ENCODE results near the gene PDS5A.
"Not testable (repeated sequence)": the region's sequence is repeated elsewhere in the genome, so short reads cannot be mapped to it uniquely, and the experiment has no call there.

PDS5A gene

DNA sequence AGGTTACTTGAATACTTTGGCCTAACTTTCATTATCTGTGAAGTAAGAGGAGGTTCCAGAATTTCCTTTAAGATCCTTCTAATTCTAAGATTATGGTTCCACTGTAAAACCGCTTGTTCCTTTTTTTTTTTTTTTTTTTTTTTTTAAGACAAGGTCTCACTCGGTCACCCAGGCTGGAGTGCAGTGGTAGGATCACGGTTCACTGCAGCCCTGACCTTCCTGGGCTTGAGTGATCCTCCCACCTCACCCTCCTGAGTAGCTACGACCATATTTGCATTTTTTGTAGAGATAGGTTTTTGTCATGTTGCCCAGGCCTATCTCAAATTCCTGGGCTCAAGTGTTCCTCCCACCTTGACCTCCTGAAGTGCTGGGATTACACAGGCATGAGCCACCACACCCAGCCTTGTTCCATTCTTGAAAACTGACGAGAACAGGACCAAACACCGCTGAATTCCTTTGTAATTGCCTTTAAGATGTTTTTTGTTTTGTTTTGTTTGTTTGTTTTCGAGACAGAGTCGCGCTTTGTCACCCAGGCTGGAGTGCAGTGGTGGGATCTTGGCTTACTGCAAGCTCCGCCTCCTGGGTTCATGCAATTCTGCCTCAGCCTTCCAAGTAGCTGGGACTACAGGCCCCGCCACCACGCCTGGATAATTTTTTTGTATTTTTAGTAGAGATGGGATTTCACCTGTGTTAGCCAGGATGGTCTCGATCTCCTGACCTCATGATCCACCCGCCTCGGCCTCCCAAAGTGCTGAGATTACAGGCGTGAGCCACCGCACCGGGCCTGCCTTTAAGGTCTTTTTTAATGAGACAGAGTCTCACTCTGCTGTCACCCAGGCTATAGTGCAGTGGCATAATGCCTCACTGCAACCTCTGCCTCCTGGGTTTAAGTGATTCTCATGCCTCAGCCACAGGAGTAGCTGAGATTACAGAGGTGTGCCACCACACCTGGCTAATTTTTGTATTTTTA is 6.8 kb downstream of the PDS5A start:
- DNase-seq (ENCODE audit: low spot score) = no peak

- no peak for DNase-seq (ENCODE audit: low spot score)
Measured at GRCh38 chr4:39963656-39964055, 14.1 kb downstream of the PDS5A start.

DNA sequence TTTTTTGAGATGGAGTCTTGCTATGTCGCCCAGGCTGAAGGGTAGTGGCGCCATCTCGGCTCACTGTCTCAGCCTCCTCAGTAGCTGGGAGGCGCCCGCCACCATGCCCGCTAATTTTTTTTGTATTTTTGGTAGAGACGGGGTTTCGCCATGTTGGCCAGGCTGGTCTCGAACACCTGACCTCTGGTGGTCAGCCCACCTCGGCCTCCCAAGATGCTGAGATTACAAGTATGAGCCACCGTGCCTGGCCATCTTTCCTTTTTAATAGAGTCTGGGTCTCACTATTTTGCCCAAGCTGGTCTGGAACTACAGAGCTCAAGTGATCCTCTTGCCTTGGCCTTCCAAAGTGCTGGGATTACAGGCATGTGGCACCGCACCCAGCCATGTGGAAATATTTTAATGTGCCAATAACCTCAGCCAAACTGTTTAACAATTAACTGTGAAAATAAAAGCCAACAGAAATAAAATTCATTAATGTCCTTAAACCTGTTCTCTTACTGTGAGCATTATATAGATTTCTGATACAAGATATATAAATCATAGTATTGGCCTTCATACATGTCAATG is 16.3 kb downstream of the PDS5A start:
- DNase-seq (ENCODE audit: low spot score) = no peak

GRCh38 chr4:39950861-39951481 is 26.7 kb downstream of the PDS5A start:
- DNase-seq (ENCODE audit: low spot score) = no peak

DNA sequence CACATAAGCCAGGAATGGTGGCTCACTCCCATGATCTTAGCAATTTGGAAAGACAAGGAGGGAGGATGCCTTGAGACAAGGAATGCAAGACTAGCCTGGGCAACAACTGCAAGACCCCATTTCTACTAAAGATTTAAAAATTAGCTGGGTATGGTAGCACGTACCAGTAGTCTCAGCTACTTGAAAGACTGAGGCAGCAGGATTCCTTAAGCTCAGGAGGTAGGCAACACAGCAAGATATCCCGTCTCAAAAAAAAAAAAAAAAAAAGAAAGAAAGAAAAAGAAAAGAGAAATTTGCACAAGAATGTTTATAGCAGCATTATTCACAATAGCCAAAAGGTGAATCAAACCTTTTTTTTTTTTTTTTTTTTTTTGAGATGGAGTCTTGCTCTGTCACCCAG is 29.7 kb downstream of the PDS5A start:
- DNase-seq (ENCODE audit: low spot score) = no peak

DNA sequence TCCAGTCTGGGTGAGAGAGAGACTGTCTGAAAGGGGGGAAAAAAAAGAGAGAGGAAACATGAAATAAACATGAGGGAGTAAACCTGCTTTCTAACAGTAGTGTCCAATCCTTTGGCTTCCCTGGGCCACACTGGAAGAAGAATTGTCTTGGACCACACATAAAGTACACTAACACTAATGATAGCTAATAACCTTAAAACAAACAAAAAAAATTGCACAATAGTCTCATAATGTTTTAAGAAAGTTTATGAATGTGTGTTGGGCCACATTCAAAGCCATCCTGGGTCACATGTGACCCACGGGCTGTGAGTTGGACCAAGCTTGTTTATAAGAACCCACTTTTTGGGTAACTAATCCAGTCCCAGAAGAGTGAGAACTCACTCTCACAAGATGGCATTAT is 30.3 kb downstream of the PDS5A start:
- DNase-seq (ENCODE audit: low spot score) = no peak

GRCh38 chr4:39944245-39944644 is 33.5 kb downstream of the PDS5A start:
- DNase-seq (ENCODE audit: low spot score) = not testable (repeated sequence)

DNA sequence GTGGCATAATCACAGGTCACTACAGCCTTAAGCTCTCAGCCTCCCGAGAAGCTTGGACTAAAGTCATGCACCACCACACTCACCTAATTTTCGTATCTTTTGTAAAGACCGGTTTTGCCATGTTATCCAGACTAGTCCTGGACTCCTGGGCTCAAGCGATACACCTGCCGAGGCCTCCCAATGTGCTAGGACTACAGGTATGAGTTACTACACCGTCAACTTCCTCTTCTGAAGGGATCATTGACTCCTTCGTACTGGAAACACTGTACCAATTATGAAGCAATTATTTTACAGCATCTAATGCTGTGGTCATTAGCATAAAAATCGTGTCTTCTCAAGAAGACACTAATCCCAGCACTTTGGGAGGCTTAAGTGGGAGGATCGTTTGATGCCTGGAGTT is 35.2 kb downstream of the PDS5A start:
- DNase-seq (ENCODE audit: low spot score) = no peak

GRCh38 chr4:39941682-39942217 is 36.0 kb downstream of the PDS5A start:
- DNase-seq (ENCODE audit: low spot score) = no peak

GRCh38 chr4:39937683-39938268 is 39.9 kb downstream of the PDS5A start:
- no peak for DNase-seq (ENCODE audit: low spot score)

GRCh38 chr4:39936565-39937418 is 40.9 kb downstream of the PDS5A start:
- DNase-seq (ENCODE audit: low spot score) = no peak

- DNase-seq (ENCODE audit: low spot score) = no peak
Measured at GRCh38 chr4:39933671-39934590, 43.8 kb downstream of the PDS5A start.

DNA sequence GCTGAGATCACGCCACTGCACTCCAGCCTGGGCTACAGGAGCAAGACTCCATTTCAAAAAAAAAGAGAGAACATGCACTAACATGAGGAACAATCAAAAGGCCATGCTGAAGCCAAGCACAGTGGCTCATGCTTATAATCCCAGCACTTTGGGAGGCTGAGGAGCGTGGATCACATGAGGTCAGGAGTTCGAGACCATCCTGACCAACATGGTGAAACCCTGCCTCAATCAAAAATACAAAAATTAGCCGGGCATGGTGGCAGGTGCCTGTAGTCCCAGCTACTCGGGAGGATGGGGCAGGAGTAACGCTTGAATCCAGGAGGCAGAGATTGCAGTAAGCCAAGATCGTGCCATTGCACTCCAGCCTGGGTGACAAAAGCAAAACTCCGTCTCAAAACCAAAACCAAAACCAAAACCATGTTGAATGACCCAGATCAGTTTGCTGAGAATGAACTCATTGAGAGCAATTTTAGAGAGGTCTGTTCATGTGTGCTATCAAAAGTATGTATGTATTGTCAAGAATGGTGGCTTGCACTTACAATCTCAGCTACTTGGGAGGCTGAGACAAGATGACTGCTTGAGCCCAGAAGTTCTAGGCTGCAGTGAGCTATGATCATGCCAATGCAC is 44.8 kb downstream of the PDS5A start:
- no peak for DNase-seq (ENCODE audit: low spot score)

DNA sequence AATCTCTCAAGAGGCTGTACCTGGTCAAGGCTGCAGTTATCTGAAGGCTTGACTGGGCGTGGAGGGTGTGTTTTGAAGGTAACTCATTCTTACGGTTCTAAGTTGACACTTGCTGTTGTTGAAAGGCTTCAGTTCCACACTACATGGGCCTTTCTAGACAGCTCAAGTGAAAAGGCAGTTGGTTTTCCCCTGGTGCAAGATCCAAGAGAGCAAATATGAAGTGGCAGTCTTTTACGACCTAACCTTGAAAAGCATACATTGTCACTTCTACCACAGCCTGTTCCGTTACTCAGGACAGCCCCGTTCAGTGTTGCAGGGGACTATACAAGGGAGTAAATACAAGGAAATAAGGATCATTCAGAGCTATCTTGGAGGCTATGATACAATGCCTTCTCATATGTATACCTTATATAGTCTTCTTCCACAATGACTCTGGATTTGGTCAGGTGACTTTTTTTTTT is 46.2 kb downstream of the PDS5A start:
- no peak for DNase-seq (ENCODE audit: low spot score)

DNA sequence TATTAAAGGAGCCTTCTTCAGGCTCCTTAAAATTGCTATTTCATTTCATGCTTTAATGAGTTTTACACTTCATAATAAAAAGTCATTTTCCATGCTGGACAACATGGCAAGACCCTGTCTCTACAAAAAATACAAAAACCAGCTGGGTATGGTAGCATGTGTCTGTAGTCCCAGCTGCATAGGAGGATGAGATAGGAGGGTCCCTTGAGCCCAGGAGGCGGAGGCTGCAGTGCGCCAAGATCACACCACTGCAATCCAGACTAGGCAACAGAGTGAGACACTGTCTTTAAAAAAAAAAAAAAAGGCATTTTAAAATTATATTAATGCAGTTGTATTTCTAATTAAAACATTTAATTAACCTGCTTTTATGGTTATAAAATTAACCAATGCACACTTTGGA is 49.2 kb downstream of the PDS5A start:
- DNase-seq (ENCODE audit: low spot score) = no peak

- no peak for DNase-seq (ENCODE audit: low spot score)
Measured at GRCh38 chr4:39924014-39924413, 53.7 kb downstream of the PDS5A start.

DNA sequence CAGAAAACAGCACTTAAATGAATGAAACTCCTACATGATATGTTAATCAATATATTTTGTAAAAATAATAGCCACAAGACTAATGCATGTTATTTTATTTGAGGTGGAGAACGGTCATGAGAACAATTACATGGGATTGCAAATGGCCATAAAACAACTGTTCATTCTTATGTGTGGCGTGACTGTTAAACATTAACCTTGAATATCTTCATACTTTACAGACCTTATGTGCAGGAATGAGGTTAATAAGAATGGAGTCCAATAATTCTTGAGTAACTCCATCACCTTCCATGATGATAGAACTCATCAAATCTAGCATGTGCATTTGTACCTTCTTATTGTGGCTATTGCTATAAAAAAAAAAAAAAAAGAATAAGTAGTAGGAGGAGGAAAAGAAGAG is 55.3 kb downstream of the PDS5A start:
- DNase-seq (ENCODE audit: low spot score) = no peak

DNA sequence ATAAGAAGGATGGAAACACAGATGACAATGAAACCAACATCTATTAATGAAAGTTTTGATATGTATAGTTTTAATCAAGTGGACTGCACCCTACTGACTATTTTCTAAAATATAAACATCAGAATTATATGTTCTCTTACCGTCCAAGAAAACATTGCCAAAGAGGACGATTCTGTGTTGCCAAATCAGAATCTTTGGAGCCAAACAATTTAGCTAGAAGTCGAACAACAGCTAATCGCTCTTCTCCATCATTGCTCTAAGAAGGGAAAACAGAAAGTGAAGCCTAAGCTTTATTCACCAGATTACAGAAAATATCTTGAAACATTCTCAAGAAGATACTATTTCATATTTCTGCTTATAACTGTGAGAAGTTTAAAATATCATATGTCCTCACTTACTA is 64.2 kb downstream of the PDS5A start:
- DNase-seq (ENCODE audit: low spot score) = no peak

DNA sequence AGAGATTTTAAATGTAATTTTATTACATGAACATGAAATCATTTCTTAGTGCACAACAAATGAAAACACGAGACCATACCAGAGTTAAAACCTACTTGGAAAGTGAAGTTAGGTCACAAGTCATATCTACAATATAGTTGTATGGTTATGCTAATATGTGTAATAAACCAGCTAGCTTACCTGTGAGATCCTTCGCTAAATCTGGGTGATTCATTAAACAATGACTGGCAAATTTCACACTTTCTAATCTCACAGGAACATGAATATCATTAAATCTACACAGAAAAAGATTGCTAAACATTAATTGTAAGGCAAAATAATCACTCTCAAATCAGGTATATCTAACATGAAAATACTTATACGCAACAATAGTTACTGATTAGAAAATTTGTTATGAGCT is 67.6 kb downstream of the PDS5A start:
- no peak for DNase-seq (ENCODE audit: low spot score)

GRCh38 chr4:39908284-39908683 is 69.4 kb downstream of the PDS5A start:
- DNase-seq (ENCODE audit: low spot score) = no peak

All from germinal center (tissue), 1 donor.